H9 (cell line): ENCODE measurements around the gene AGAP5. TPM values are rescaled to one million over a fixed set of nuclear protein-coding genes. Genes with fewer than 3 reads are reported as not detected.

Source experiments
- DNase-seq: peaks from one replicate; pipeline ENCODE4 v3.0.0-alpha.2; 2017
- H2AFZ ChIP-seq: one replicate; pipeline ENCODE4 v1.6.1; 2013; ENCODE audit warnings: mild to moderate bottlenecking, low read length, control low read depth, moderate library complexity
- H2AK5ac ChIP-seq: 2 replicates; pipeline ENCODE4 v1.6.1; 2013; ENCODE audit warnings: low read length, control low read depth, mixed read lengths; ENCODE audit not compliant: insufficient read length
- H2BK120ac ChIP-seq: one replicate; pipeline ENCODE4 v1.6.1; 2013; ENCODE audit warnings: low read depth, mild to moderate bottlenecking, low read length, control low read depth, inconsistent platforms; ENCODE audit not compliant: poor library complexity, severe bottlenecking
- H2BK12ac ChIP-seq: 2 replicates; pipeline ENCODE4 v1.6.1; 2013; ENCODE audit warnings: low read length, control low read depth, mixed read lengths, low read depth; ENCODE audit not compliant: insufficient read length
- H2BK15ac ChIP-seq: 2 replicates; pipeline ENCODE4 v1.6.1; 2013; ENCODE audit warnings: low read depth, low read length, control low read depth
- H2BK20ac ChIP-seq: one replicate; pipeline ENCODE4 v1.6.1; 2013; ENCODE audit warnings: low read depth, mild to moderate bottlenecking, low read length, control low read depth, inconsistent platforms; ENCODE audit not compliant: poor library complexity, severe bottlenecking
- H2BK5ac ChIP-seq: 2 replicates; pipeline ENCODE4 v1.6.1; 2013; ENCODE audit warnings: low read length, control low read depth, mixed read lengths; ENCODE audit not compliant: insufficient read length
- H3K14ac ChIP-seq: 2 replicates; pipeline ENCODE4 v1.6.1; 2013; ENCODE audit warnings: low read length, control low read depth; ENCODE audit not compliant: insufficient read depth
- H3K18ac ChIP-seq: 2 replicates; pipeline ENCODE4 v1.6.1; 2013; ENCODE audit warnings: low read depth, mild to moderate bottlenecking, mixed read lengths, low read length, control low read depth; ENCODE audit not compliant: insufficient read length
- H3K23ac ChIP-seq: 2 replicates; pipeline ENCODE4 v1.6.1; 2013; ENCODE audit warnings: low read length, control low read depth, mixed read lengths, low read depth; ENCODE audit not compliant: insufficient read length
- H3K23me2 ChIP-seq: 2 replicates; pipeline ENCODE4 v1.6.1; 2013; ENCODE audit warnings: low read depth, mild to moderate bottlenecking, mixed read lengths, low read length, control low read depth; ENCODE audit not compliant: insufficient read length, poor library complexity, severe bottlenecking
- H3K27ac ChIP-seq: 2 replicates; pipeline ENCODE4 v1.5.1; 2013; ENCODE audit warnings: low read length, control low read depth, mixed read lengths, low read depth; ENCODE audit not compliant: insufficient read length
- H3K27me3 ChIP-seq: 2 replicates; pipeline ENCODE4 v1.6.1; 2013; ENCODE audit warnings: low read length, control low read depth, inconsistent platforms; ENCODE audit not compliant: insufficient read depth
- H3K4ac ChIP-seq: 2 replicates; pipeline ENCODE4 v1.6.1; 2013; ENCODE audit warnings: low read depth, mild to moderate bottlenecking, control low read depth, inconsistent platforms, low read length, moderate library complexity
- H3K4me1 ChIP-seq: 2 replicates; pipeline ENCODE4 v1.6.1; 2013; ENCODE audit warnings: low read length, control low read depth, inconsistent platforms; ENCODE audit not compliant: insufficient read depth
- H3K4me2 ChIP-seq: 2 replicates; pipeline ENCODE4 v1.6.1; 2013; ENCODE audit warnings: low read length, control low read depth, mixed read lengths; ENCODE audit not compliant: insufficient read length, insufficient read depth
- H3K56ac ChIP-seq: 2 replicates; pipeline ENCODE4 v1.6.1; 2013; ENCODE audit warnings: low read depth, mild to moderate bottlenecking, mixed read lengths, low read length, control low read depth; ENCODE audit not compliant: insufficient read length
- H3K79me1 ChIP-seq: 2 replicates; pipeline ENCODE4 v1.6.1; 2013; ENCODE audit warnings: low read depth, mild to moderate bottlenecking, moderate library complexity, low read length, control low read depth, inconsistent platforms; ENCODE audit not compliant: insufficient read depth, poor library complexity, severe bottlenecking
- H3K79me2 ChIP-seq: 2 replicates; pipeline ENCODE4 v1.6.1; 2013; ENCODE audit warnings: low read length, control low read depth, inconsistent platforms; ENCODE audit not compliant: insufficient read depth
- H3K9ac ChIP-seq: 2 replicates; pipeline ENCODE4 v1.6.1; 2013; ENCODE audit warnings: low read length, control low read depth, mixed read lengths; ENCODE audit not compliant: insufficient read length; ENCODE audit errors: extremely low read depth
- H3K9me3 ChIP-seq: one replicate; pipeline ENCODE4 v1.6.1; 2013; ENCODE audit warnings: low read depth, low read length, inconsistent platforms; ENCODE audit not compliant: control insufficient read depth
- H3T11ph ChIP-seq: one replicate; pipeline ENCODE4 v1.6.1; 2013; ENCODE audit warnings: mild to moderate bottlenecking, low read length, control low read depth, inconsistent platforms
- H4K20me1 ChIP-seq: one replicate; pipeline ENCODE4 v1.6.1; 2013; ENCODE audit not compliant: control insufficient read depth, insufficient read length, insufficient read depth
- H4K5ac ChIP-seq: 2 replicates; pipeline ENCODE4 v1.6.1; 2013; ENCODE audit warnings: low read depth, mild to moderate bottlenecking, mixed read lengths, low read length, control low read depth; ENCODE audit not compliant: insufficient read length
- H4K8ac ChIP-seq: replicated peaks from 2 replicates; pipeline ENCODE4 v1.6.1; 2013; ENCODE audit warnings: low read length, control low read depth, mixed read lengths, low read depth; ENCODE audit not compliant: insufficient read length
- H4K91ac ChIP-seq: 2 replicates; pipeline ENCODE4 v1.6.1; 2013; ENCODE audit warnings: low read depth, mild to moderate bottlenecking, moderate library complexity, mixed read lengths, low read length, control low read depth; ENCODE audit not compliant: insufficient read length
- H3K27ac Mint-ChIP-seq, 3 experiments: 2 replicates in 2 of 3; 3 replicates in 1 of 3; pipeline ENCODE4 v1.8.0; 2020 to 2021; ENCODE audit warnings: mixed read lengths in 3 of 3, mild to moderate bottlenecking in 1 of 3, moderate library complexity in 1 of 3
- H3K27me3 Mint-ChIP-seq: 2 replicates; pipeline ENCODE4 v1.8.0; 2021; ENCODE audit warnings: low read depth, mild to moderate bottlenecking, moderate library complexity, mixed read lengths
- H3K36me3 Mint-ChIP-seq, 3 experiments: 2 replicates in 2 of 3; 3 replicates in 1 of 3; pipeline ENCODE4 v1.8.0; 2020 to 2021; ENCODE audit warnings: low read depth in 3 of 3, mixed read lengths in 3 of 3; ENCODE audit not compliant: insufficient read depth in 1 of 3
- H3K4me1 Mint-ChIP-seq, 2 experiments: 2 replicates each; pipeline ENCODE4 v1.8.0; 2020; ENCODE audit warnings: mixed read lengths in 2 of 2
- H3K4me3 Mint-ChIP-seq, 2 experiments: 2 replicates in 1 of 2; 3 replicates in 1 of 2; pipeline ENCODE4 v1.8.0; 2020 to 2021; ENCODE audit warnings: mild to moderate bottlenecking in 2 of 2, mixed read lengths in 2 of 2, moderate library complexity in 1 of 2
- H3K9me3 Mint-ChIP-seq, 2 experiments: 2 replicates in 1 of 2; 3 replicates in 1 of 2; pipeline ENCODE4 v1.8.0; 2020; ENCODE audit warnings: mild to moderate bottlenecking in 2 of 2, mixed read lengths in 2 of 2, moderate library complexity in 1 of 2
- WGBS: extraction: QIAGEN DNeasy Blood & Tissue Kit; methylation state at CpG from one replicate; pipeline ENCODE4 v1.1.7; 2013; ENCODE audit warnings: missing lambda C conversion rate, low lambda C conversion rate, mixed read lengths; ENCODE audit not compliant: insufficient read length; ENCODE audit errors: extremely low coverage; 5-methylcytosine and 5-hydroxymethylcytosine counted together
- total RNA-seq: library from RNA; stranded (reverse); gene quantifications from 2 replicates; pipeline ENCODE4 v1.2.1, GENCODE V29; 2021
- TF ChIP-seq, protein P1 (sequence below): fragments of 200-600 bp; sonication (generic); conservative IDR thresholded peaks from 3 replicates; pipeline ENCODE4 v1.8.0; 2021; ENCODE audit warnings: antibody characterized with exemption, mild to moderate bottlenecking

AGAP5 gene
- total RNA-seq, 1 experiment from 2014 or later, result 5.2 TPM

DNA sequence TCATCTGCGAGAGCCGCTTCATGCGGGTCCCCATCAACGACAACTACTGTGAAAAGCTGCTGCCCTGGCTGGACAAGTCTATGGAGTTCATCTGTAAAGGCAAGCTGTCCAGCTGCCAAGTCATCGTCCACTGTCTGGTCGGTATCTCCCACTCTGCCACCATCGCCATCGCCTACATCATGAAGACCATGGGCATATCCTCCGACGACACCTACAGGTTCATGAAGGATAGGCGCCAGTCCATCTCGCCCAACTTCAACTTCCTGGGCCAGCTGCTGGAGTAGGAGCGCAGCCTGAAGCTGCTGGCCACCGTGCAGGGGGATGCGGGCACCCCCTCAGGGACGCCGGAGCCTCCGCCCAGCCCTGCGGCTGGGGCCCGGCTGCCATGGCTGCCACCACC, 34.5 kb upstream of the AGAP5 start:
- Histone ChIP-seq H2AFZ (no peak overlapping the region), H2BK15ac (no peak overlapping the region), H2BK12ac (no peak overlapping the region), H2BK5ac (no peak overlapping the region), H3K27ac (no peak overlapping the region), H4K20me1 (no peaks in the 10 kb centered on the region), H3K4ac (no peak overlapping the region), H3K14ac (no peak overlapping the region), H3K4me1 (no peaks in the 10 kb centered on the region), H3K23me2 (no peaks in the 10 kb centered on the region), H3K79me2 (no peaks in the 10 kb centered on the region; the same call in 1 of the 2 replicates), H4K8ac (no peak overlapping the region), H4K91ac (no peak overlapping the region), H3K18ac (no peak overlapping the region), H3K27me3 (no peaks in the 10 kb centered on the region), H3K79me1 (peaks cover 5% of the 10 kb centered on the region), H4K5ac (no peak overlapping the region), H2BK120ac (no peak overlapping the region), H3K56ac (no peak overlapping the region), H3K9me3 (no peaks in the 10 kb centered on the region), H3K9ac (no peak overlapping the region), H2AK5ac (no peak overlapping the region), H3T11ph (no peak overlapping the region), H3K4me2 (no peak overlapping the region), H3K23ac (no peak overlapping the region), H2BK20ac (no peak overlapping the region)
- H3K4me1 Mint-ChIP-seq, result peaks cover 2 to 3% of the 10 kb centered on the region in 2 experiments; a peak in 2 of 4 replicates
- H3K27ac Mint-ChIP-seq, result no peak overlapping the region; a peak in 1 of 7 replicates
- H3K9me3 Mint-ChIP-seq, result no peaks in the 10 kb centered on the region
- H3K4me3 Mint-ChIP-seq, result peak overlapping the region; percentile 36 to 68
- peaks cover 5 to 16% (median 11%) of the 10 kb centered on the region in 3 experiments; a peak in 6 of 7 replicates for H3K36me3 Mint-ChIP-seq
- TF ChIP-seq, protein P1, sequence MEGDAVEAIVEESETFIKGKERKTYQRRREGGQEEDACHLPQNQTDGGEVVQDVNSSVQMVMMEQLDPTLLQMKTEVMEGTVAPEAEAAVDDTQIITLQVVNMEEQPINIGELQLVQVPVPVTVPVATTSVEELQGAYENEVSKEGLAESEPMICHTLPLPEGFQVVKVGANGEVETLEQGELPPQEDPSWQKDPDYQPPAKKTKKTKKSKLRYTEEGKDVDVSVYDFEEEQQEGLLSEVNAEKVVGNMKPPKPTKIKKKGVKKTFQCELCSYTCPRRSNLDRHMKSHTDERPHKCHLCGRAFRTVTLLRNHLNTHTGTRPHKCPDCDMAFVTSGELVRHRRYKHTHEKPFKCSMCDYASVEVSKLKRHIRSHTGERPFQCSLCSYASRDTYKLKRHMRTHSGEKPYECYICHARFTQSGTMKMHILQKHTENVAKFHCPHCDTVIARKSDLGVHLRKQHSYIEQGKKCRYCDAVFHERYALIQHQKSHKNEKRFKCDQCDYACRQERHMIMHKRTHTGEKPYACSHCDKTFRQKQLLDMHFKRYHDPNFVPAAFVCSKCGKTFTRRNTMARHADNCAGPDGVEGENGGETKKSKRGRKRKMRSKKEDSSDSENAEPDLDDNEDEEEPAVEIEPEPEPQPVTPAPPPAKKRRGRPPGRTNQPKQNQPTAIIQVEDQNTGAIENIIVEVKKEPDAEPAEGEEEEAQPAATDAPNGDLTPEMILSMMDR, result no peak
- no CpG with 5 or more reads among the region's 20 CpGs for WGBS
- no peaks in the 10 kb centered on the region for H3K27me3 Mint-ChIP-seq
- DNase-seq, result no peak
